Stimulated activated CD8-positive, alpha-beta memory T cell treated with anti-CD3 and anti-CD28 coated beads, Interleukin-12 subunit alpha, Interleukin-12 subunit beta, amount 100 ng/mL, for 4 hours (primary cell): ENCODE measurements around the gene NAA80.

ENCODE experiments used
- DNase-seq: peaks from one replicate; pipeline ENCODE4 v3.0.0-alpha.2; 2020; ENCODE audit warnings: low read depth

NAA80 gene

GRCh38 chr3:50327943-50328691, 28.9 kb upstream of the NAA80 start, which contains the start of gene TUSC2:
Gene TUSC2, minus strand, starts transcription at chr3:50328223. Its CDS starts 124 bp downstream, at chr3:50328099.
- DNase-seq, result peak; percentile 87

GRCh38 chr3:50327129-50327528, 27.9 kb upstream of the NAA80 start:
- no peak for DNase-seq

GRCh38 chr3:50326182-50326541, 27.0 kb upstream of the NAA80 start:
- no peak for DNase-seq

- no peak for DNase-seq
These were observed 26.4 kb upstream of the NAA80 start for GRCh38 chr3:50325497-50326181.

GRCh38 chr3:50325113-50325480, 25.9 kb upstream of the NAA80 start:
- DNase-seq, result no peak

- DNase-seq, result peak; percentile 29
These were observed 25.3 kb upstream of the NAA80 start for GRCh38 chr3:50324351-50325112.

GRCh38 chr3:50323614-50324199, 24.5 kb upstream of the NAA80 start:
- DNase-seq, result no peak

GRCh38 chr3:50323092-50323600, 23.9 kb upstream of the NAA80 start:
- no peak for DNase-seq

GRCh38 chr3:50322386-50323091, 23.3 kb upstream of the NAA80 start, which contains the start of gene HYAL2:
Gene HYAL2, minus strand, starts transcription at chr3:50322745. Its CDS starts 2,256 bp downstream, at chr3:50320489.
- DNase-seq, result no peak

- DNase-seq, result no peak
These were observed 22.8 kb upstream of the NAA80 start for GRCh38 chr3:50322115-50322385.

GRCh38 chr3:50321336-50322114, 22.3 kb upstream of the NAA80 start:
- peak; percentile 74 for DNase-seq

- no peak for DNase-seq
These were observed 21.7 kb upstream of the NAA80 start for GRCh38 chr3:50320853-50321335.

- DNase-seq, result no peak
These were observed 20.9 kb upstream of the NAA80 start for GRCh38 chr3:50319894-50320625.

- DNase-seq, result no peak
These were observed 20.1 kb upstream of the NAA80 start for GRCh38 chr3:50319181-50319893.

- DNase-seq, result no peak
These were observed 19.4 kb upstream of the NAA80 start for GRCh38 chr3:50318615-50319014.

- DNase-seq, result no peak
These were observed 19.0 kb upstream of the NAA80 start for GRCh38 chr3:50318163-50318562.

GRCh38 chr3:50317300-50317699, 18.1 kb upstream of the NAA80 start:
- DNase-seq, result no peak

GRCh38 chr3:50316657-50317242, 17.5 kb upstream of the NAA80 start:
- DNase-seq, result peak; percentile 63

GRCh38 chr3:50314816-50315215, 15.6 kb upstream of the NAA80 start:
- no peak for DNase-seq
